Upper lobe of left lung (tissue), 6 donors: Measurements from ENCODE around the gene OR51F1. TPM values are rescaled to one million over a fixed set of nuclear protein-coding genes. Genes with fewer than 3 reads are reported as not detected.
"Not testable (repeated sequence)": the region's sequence is repeated elsewhere in the genome, so short reads cannot be mapped to it uniquely, and the experiment has no call there.

Source experiments
- ATAC-seq, 2 donors: fragments of 200-7000 bp; cut with Tn5 transposase; one replicate each; pipeline ENCODE4 v1.9.1; 2022; ENCODE audit warnings: mild to moderate bottlenecking in 2 of 2, moderate library complexity in 2 of 2; ENCODE audit not compliant: low FRiP score in 2 of 2
- DNase-seq, 2 donors: peaks; one replicate each; pipeline ENCODE4 v3.0.0-alpha.2; 2019 to 2020
- H3K27ac ChIP-seq, 4 donors: fragments of 200-600 bp; sonication (generic); one replicate each; pipeline ENCODE4 v1.5.1; 2016 to 2019
- H3K27me3 ChIP-seq, 4 donors: fragments of 200-600 bp; sonication (generic); one replicate each; pipeline ENCODE4 v1.5.1; 2017 to 2019
- H3K36me3 ChIP-seq, 4 donors: fragments of 200-600 bp; sonication (generic); one replicate each; pipeline ENCODE4 v1.5.1; 2016 to 2019
- H3K4me1 ChIP-seq, 4 donors: fragments of 200-600 bp; sonication (generic); one replicate each; pipeline ENCODE4 v1.5.1; 2018 to 2019
- H3K4me3 ChIP-seq, 4 donors: fragments of 200-600 bp; sonication (generic); one replicate each; pipeline ENCODE4 v1.5.1; 2017 to 2019; ENCODE audit warnings: mild to moderate bottlenecking in 2 of 4, moderate library complexity in 1 of 4
- H3K9me3 ChIP-seq, 4 donors: fragments of 200-600 bp; sonication (generic); one replicate each; pipeline ENCODE4 v1.5.1; 2018 to 2019
- EP300 ChIP-seq, 4 donors: sonication (generic); formaldehyde crosslinking; IDR thresholded peaks; one replicate each; pipeline ENCODE4 v1.5.1; 2017; ENCODE audit warnings: antibody characterized with exemption in 4 of 4, control low read depth in 2 of 4
- POLR2A ChIP-seq, 4 donors: fragments of 450-650 bp; IDR thresholded peaks; one replicate each; pipeline ENCODE4 v1.5.1; 2016 to 2017; ENCODE audit warnings: antibody characterized with exemption in 4 of 4, mild to moderate bottlenecking in 2 of 4
- POLR2AphosphoS5 ChIP-seq, 2 donors: sonication (generic); formaldehyde crosslinking; IDR thresholded peaks; one replicate each; pipeline ENCODE4 v1.5.1; 2017; ENCODE audit warnings: antibody characterized with exemption in 2 of 2
- WGBS, 2 donors: methylation state at CpG; one replicate each; pipeline ENCODE4 v1.1.5; 2017 to 2018; 5-methylcytosine and 5-hydroxymethylcytosine counted together
- total RNA-seq, 6 donors: library from RNA; depleted of rRNA in 4 of 6; stranded (reverse); fragments of >200 nt in 4 of 6; gene quantifications; one replicate each; pipeline versions ENCODE4 v1.1.0 to v1.2.1, GENCODE V29; 2016 to 2021
- TF ChIP-seq, protein P1 (sequence below), 6 experiments: fragments of 450-650 bp in 4 of 6; fragments of 200-600 bp in 2 of 6; sonication (generic) in 2 of 6; IDR thresholded peaks; one replicate each; pipeline ENCODE4 v1.5.1; 2016 to 2019; ENCODE audit warnings: antibody characterized with exemption in 6 of 6
- donor health status: DM: no; HTN: no; CAD: no; lungs with moderate emphysema.
- donor health status: DM: no; HTN: yes; CAD: no; lungs with severe emphysema.

Gene OR51F1, protein sequence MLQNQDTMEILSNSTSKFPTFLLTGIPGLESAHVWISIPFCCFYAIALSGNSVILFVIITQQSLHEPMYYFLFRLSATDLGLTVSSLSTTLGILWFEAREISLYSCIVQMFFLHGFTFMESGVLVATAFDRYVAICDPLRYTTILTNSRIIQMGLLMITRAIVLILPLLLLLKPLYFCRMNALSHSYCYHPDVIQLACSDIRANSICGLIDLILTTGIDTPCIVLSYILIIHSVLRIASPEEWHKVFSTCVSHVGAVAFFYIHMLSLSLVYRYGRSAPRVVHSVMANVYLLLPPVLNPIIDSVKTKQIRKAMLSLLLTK
- total RNA-seq = not detected

GRCh38 chr11:4769838-4770237 is at the start of gene OR51F1:
OR51F1 (minus strand) TSS chr11:4769938; CDS start chr11:4769938, 0 bp downstream.
- TF ChIP-seq POLR2A (IDR thresholded peaks at IDR 0.05) (no peak), EP300 (IDR thresholded peaks at IDR 0.05) (no peak), POLR2AphosphoS5 (IDR thresholded peaks at IDR 0.05) (no peak)
- TF ChIP-seq, protein P1, sequence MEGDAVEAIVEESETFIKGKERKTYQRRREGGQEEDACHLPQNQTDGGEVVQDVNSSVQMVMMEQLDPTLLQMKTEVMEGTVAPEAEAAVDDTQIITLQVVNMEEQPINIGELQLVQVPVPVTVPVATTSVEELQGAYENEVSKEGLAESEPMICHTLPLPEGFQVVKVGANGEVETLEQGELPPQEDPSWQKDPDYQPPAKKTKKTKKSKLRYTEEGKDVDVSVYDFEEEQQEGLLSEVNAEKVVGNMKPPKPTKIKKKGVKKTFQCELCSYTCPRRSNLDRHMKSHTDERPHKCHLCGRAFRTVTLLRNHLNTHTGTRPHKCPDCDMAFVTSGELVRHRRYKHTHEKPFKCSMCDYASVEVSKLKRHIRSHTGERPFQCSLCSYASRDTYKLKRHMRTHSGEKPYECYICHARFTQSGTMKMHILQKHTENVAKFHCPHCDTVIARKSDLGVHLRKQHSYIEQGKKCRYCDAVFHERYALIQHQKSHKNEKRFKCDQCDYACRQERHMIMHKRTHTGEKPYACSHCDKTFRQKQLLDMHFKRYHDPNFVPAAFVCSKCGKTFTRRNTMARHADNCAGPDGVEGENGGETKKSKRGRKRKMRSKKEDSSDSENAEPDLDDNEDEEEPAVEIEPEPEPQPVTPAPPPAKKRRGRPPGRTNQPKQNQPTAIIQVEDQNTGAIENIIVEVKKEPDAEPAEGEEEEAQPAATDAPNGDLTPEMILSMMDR (IDR thresholded peaks at IDR 0.05) = no peak
- Histone ChIP-seq H3K9me3 (no peaks in the 10 kb centered on the region), H3K4me1 (no peaks in the 10 kb centered on the region), H3K4me3 (no peak within 1 kb of the TSS), H3K36me3 (no peaks in the 10 kb centered on the region), H3K27ac (no peak within 1 kb of the TSS), H3K27me3 (no peaks in the 10 kb centered on the region)
- no peak for DNase-seq
- WGBS, 2 donors = 95 to 100% methylated on average over 1 of the region's 1 CpG
- no peak for ATAC-seq

DNA sequence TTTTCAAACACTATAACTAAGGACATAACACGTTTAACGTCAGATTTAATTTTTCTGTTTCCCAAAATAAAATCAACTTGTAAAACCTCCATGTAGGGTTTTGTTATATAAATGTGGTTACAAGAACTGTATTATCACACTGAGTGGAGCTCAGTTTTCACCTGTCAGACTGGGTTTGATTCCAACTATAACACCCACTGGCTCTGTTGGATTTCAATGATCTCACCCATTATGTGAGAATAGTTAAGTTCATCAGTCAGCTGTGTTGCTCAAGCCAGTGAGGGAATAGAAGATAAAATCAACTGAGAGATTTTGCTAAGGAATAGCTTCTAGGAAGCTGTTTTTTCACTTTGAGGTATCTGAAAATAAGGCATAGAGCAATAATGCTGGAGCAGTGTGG is 39.5 kb upstream of the OR51F1 start:
- Histone ChIP-seq H3K27ac (no peak overlapping the region), H3K27me3 (no peaks in the 10 kb centered on the region), H3K4me3 (no peak overlapping the region), H3K9me3 (no peaks in the 10 kb centered on the region), H3K36me3 (no peaks in the 10 kb centered on the region), H3K4me1 (no peaks in the 10 kb centered on the region)
- WGBS, 2 donors = 82 to 84% methylated on average over 2 of the region's 2 CpGs
- TF ChIP-seq POLR2A (IDR thresholded peaks at IDR 0.05) (no peak), POLR2AphosphoS5 (IDR thresholded peaks at IDR 0.05) (no peak), EP300 (IDR thresholded peaks at IDR 0.05) (no peak)
- TF ChIP-seq, protein P1 (IDR thresholded peaks at IDR 0.05) = no peak
- no peak for DNase-seq
- ATAC-seq = no peak

DNA sequence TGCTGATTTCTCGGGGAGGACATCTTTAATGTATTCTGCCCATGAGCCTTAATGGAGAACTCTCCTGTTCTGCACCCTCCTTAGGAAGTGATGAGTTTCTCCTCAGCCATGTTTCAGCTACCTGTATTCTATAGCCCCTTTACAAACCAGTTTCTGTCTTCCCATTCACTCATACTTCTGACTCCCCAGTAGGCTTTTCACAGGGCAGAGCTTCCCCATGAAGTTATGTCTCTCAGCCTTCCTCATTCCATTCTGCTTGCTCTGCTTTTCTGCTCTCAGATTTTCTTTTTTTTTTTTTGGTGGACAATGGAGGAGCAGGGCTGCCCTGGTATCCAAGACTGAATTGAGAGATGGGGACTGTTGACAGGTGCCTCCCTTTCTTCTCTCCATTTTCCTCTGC is 38.7 kb upstream of the OR51F1 start:
- no peaks in the 10 kb centered on the region for H3K4me1 ChIP-seq
- H3K27ac ChIP-seq = no peak overlapping the region
- H3K36me3 ChIP-seq = no peaks in the 10 kb centered on the region
- DNase-seq = no peak
- no peak overlapping the region for H3K4me3 ChIP-seq
- TF ChIP-seq POLR2A (IDR thresholded peaks at IDR 0.05) (no peak), POLR2AphosphoS5 (IDR thresholded peaks at IDR 0.05) (no peak), EP300 (IDR thresholded peaks at IDR 0.05) (no peak)
- TF ChIP-seq, protein P1 (IDR thresholded peaks at IDR 0.05) = no peak
- no peaks in the 10 kb centered on the region for H3K9me3 ChIP-seq
- WGBS, 2 donors = 83 to 100% methylated on average over 1 of the region's 1 CpG
- H3K27me3 ChIP-seq = no peaks in the 10 kb centered on the region
- ATAC-seq = no peak

- no peaks in the 10 kb centered on the region for H3K36me3 ChIP-seq
- WGBS, 2 donors = 81 to 89% methylated on average over 3 of the region's 3 CpGs
- H3K4me1 ChIP-seq = no peaks in the 10 kb centered on the region
- ATAC-seq = no peak
- no peaks in the 10 kb centered on the region for H3K27me3 ChIP-seq
- H3K9me3 ChIP-seq = no peaks in the 10 kb centered on the region
- TF ChIP-seq, protein P1 (IDR thresholded peaks at IDR 0.05) = no peak
- no peak for TF ChIP-seq POLR2AphosphoS5 (IDR thresholded peaks at IDR 0.05)
- TF ChIP-seq EP300 (IDR thresholded peaks at IDR 0.05) = no peak
- TF ChIP-seq POLR2A (IDR thresholded peaks at IDR 0.05) = no peak
- no peak for DNase-seq
- H3K27ac ChIP-seq = no peak within 1 kb of the TSS
- no peak within 1 kb of the TSS for H3K4me3 ChIP-seq
These were observed 34.5 kb upstream of the OR51F1 start, which contains the start of gene OR52R1 for GRCh38 chr11:4804280-4804679. OR52R1 (minus strand) TSS chr11:4804380; CDS start chr11:4804380, 0 bp downstream.

DNA sequence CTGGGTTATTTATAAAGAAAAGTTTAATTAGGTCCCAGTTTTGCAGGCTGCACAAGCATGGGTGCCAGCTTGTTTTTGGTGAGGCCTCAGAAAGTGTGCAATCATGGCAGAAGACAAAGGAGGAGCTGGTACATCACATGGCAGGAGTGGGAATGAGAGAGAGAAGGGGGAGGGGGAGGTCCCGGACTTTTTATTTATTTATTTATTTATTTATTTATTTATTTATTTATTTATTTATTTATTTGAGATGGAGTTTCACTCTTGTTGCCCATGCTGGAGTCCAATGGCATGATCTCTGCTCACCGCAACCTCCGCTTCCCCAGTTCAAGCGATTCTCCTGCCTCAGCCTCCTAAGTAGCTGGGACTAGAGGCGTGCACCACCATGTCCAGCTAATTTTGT is 31.6 kb upstream of the OR51F1 start:
- H3K4me3 ChIP-seq, ATAC-seq, H3K36me3 ChIP-seq, H3K27me3 ChIP-seq, H3K4me1 ChIP-seq, H3K27ac ChIP-seq, H3K9me3 ChIP-seq, DNase-seq: not testable (repeated sequence)
- WGBS, 2 donors = 74 to 95% methylated on average over 5 of the region's 5 CpGs
